ENCODE measurements around the gene PGAP6. TPM values are rescaled to one million over a fixed set of nuclear protein-coding genes. Genes with fewer than 3 reads are reported as not detected.

The PGAP6 gene
- total and polyA plus RNA-seq, 9 of the 15 experiments (the other 6 are each of a cell fraction or from before 2014, with no cell fraction given), result 0.45 to 50.2 (median 39.3) TPM

DNA sequence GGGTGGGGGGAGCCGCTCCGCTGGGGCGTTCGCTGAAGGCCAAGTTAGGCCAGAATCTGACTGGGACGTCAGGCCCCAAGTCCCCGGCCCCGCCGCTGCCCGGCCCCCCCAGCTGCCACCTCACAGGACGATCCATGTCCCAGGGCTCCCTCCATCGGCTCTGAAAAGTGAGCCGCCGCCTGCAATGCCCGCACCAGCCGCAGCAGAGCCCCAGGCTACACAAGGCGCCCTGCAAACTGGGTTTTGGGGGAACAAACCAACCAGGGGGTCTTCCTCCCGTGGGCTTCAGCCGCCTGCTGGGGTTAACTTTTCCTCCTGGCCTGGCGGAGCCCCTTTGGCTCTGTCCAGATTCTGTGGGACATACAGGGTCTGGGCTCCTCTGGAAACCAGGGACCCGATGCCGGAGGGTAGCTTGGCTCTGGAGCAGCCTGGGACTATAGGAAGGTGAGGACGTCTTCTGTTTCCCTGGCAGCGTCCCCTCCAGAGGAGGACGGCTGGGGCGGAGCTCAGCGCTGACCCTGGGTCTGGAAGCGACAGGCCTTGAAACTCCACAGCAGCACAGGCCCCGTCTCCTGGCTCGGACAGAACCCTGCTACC lies 16.1 kb upstream of the PGAP6 start (continued):
- TF ChIP-seq, protein P1, sequence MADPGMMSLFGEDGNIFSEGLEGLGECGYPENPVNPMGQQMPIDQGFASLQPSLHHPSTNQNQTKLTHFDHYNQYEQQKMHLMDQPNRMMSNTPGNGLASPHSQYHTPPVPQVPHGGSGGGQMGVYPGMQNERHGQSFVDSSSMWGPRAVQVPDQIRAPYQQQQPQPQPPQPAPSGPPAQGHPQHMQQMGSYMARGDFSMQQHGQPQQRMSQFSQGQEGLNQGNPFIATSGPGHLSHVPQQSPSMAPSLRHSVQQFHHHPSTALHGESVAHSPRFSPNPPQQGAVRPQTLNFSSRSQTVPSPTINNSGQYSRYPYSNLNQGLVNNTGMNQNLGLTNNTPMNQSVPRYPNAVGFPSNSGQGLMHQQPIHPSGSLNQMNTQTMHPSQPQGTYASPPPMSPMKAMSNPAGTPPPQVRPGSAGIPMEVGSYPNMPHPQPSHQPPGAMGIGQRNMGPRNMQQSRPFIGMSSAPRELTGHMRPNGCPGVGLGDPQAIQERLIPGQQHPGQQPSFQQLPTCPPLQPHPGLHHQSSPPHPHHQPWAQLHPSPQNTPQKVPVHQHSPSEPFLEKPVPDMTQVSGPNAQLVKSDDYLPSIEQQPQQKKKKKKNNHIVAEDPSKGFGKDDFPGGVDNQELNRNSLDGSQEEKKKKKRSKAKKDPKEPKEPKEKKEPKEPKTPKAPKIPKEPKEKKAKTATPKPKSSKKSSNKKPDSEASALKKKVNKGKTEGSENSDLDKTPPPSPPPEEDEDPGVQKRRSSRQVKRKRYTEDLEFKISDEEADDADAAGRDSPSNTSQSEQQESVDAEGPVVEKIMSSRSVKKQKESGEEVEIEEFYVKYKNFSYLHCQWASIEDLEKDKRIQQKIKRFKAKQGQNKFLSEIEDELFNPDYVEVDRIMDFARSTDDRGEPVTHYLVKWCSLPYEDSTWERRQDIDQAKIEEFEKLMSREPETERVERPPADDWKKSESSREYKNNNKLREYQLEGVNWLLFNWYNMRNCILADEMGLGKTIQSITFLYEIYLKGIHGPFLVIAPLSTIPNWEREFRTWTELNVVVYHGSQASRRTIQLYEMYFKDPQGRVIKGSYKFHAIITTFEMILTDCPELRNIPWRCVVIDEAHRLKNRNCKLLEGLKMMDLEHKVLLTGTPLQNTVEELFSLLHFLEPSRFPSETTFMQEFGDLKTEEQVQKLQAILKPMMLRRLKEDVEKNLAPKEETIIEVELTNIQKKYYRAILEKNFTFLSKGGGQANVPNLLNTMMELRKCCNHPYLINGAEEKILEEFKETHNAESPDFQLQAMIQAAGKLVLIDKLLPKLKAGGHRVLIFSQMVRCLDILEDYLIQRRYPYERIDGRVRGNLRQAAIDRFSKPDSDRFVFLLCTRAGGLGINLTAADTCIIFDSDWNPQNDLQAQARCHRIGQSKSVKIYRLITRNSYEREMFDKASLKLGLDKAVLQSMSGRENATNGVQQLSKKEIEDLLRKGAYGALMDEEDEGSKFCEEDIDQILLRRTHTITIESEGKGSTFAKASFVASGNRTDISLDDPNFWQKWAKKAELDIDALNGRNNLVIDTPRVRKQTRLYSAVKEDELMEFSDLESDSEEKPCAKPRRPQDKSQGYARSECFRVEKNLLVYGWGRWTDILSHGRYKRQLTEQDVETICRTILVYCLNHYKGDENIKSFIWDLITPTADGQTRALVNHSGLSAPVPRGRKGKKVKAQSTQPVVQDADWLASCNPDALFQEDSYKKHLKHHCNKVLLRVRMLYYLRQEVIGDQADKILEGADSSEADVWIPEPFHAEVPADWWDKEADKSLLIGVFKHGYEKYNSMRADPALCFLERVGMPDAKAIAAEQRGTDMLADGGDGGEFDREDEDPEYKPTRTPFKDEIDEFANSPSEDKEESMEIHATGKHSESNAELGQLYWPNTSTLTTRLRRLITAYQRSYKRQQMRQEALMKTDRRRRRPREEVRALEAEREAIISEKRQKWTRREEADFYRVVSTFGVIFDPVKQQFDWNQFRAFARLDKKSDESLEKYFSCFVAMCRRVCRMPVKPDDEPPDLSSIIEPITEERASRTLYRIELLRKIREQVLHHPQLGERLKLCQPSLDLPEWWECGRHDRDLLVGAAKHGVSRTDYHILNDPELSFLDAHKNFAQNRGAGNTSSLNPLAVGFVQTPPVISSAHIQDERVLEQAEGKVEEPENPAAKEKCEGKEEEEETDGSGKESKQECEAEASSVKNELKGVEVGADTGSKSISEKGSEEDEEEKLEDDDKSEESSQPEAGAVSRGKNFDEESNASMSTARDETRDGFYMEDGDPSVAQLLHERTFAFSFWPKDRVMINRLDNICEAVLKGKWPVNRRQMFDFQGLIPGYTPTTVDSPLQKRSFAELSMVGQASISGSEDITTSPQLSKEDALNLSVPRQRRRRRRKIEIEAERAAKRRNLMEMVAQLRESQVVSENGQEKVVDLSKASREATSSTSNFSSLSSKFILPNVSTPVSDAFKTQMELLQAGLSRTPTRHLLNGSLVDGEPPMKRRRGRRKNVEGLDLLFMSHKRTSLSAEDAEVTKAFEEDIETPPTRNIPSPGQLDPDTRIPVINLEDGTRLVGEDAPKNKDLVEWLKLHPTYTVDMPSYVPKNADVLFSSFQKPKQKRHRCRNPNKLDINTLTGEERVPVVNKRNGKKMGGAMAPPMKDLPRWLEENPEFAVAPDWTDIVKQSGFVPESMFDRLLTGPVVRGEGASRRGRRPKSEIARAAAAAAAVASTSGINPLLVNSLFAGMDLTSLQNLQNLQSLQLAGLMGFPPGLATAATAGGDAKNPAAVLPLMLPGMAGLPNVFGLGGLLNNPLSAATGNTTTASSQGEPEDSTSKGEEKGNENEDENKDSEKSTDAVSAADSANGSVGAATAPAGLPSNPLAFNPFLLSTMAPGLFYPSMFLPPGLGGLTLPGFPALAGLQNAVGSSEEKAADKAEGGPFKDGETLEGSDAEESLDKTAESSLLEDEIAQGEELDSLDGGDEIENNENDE (IDR thresholded peaks at IDR 0.05; ENCODE audit: low read depth, low read length), result no peak
- TF ChIP-seq TRIM24 (IDR thresholded peaks at IDR 0.05), result no peak
- no peak for TF ChIP-seq DPF2 (IDR thresholded peaks at IDR 0.05)
- TF ChIP-seq U2AF2 (optimal IDR thresholded peaks at IDR 0.05; ENCODE audit: low read depth, low read length), result no peak
- no peak for TF ChIP-seq ETV1 (tag; conservative IDR thresholded peaks at IDR 0.05; ENCODE audit: low read depth)
- TF ChIP-seq THRAP3 (IDR thresholded peaks at IDR 0.05; ENCODE audit: borderline replicate concordance), result no peak
- TF ChIP-seq, protein P2, sequence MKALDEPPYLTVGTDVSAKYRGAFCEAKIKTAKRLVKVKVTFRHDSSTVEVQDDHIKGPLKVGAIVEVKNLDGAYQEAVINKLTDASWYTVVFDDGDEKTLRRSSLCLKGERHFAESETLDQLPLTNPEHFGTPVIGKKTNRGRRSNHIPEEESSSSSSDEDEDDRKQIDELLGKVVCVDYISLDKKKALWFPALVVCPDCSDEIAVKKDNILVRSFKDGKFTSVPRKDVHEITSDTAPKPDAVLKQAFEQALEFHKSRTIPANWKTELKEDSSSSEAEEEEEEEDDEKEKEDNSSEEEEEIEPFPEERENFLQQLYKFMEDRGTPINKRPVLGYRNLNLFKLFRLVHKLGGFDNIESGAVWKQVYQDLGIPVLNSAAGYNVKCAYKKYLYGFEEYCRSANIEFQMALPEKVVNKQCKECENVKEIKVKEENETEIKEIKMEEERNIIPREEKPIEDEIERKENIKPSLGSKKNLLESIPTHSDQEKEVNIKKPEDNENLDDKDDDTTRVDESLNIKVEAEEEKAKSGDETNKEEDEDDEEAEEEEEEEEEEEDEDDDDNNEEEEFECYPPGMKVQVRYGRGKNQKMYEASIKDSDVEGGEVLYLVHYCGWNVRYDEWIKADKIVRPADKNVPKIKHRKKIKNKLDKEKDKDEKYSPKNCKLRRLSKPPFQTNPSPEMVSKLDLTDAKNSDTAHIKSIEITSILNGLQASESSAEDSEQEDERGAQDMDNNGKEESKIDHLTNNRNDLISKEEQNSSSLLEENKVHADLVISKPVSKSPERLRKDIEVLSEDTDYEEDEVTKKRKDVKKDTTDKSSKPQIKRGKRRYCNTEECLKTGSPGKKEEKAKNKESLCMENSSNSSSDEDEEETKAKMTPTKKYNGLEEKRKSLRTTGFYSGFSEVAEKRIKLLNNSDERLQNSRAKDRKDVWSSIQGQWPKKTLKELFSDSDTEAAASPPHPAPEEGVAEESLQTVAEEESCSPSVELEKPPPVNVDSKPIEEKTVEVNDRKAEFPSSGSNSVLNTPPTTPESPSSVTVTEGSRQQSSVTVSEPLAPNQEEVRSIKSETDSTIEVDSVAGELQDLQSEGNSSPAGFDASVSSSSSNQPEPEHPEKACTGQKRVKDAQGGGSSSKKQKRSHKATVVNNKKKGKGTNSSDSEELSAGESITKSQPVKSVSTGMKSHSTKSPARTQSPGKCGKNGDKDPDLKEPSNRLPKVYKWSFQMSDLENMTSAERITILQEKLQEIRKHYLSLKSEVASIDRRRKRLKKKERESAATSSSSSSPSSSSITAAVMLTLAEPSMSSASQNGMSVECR (CRISPR knock-in tag; IDR thresholded peaks at IDR 0.05), result no peak; the same call in 1 of the 2 replicates
- no peak for TF ChIP-seq ZNF584 (CRISPR knock-in tag; IDR thresholded peaks at IDR 0.05; ENCODE audit: low read depth)
- TF ChIP-seq, protein P3, sequence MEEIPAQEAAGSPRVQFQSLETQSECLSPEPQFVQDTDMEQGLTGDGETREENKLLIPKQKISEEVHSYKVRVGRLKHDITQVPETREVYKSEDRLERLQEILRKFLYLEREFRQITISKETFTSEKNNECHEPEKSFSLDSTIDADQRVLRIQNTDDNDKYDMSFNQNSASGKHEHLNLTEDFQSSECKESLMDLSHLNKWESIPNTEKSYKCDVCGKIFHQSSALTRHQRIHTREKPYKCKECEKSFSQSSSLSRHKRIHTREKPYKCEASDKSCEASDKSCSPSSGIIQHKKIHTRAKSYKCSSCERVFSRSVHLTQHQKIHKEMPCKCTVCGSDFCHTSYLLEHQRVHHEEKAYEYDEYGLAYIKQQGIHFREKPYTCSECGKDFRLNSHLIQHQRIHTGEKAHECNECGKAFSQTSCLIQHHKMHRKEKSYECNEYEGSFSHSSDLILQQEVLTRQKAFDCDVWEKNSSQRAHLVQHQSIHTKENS (CRISPR knock-in tag; IDR thresholded peaks at IDR 0.05), result no peak

Data from K562 (cell line).